SH-SY5Y (cell line): ENCODE data around the gene ANKS6.

Source experiments
- GATA2 ChIP-seq: IDR thresholded peaks from 2 replicates; pipeline ENCODE4 v1.6.1; 2011; ENCODE audit warnings: mild to moderate bottlenecking, low read depth, low read length
- GATA3 ChIP-seq: IDR thresholded peaks from 2 replicates; pipeline ENCODE4 v1.6.1; 2011; ENCODE audit warnings: low read depth, mild to moderate bottlenecking, low read length, moderate library complexity

The ANKS6 gene

DNA sequence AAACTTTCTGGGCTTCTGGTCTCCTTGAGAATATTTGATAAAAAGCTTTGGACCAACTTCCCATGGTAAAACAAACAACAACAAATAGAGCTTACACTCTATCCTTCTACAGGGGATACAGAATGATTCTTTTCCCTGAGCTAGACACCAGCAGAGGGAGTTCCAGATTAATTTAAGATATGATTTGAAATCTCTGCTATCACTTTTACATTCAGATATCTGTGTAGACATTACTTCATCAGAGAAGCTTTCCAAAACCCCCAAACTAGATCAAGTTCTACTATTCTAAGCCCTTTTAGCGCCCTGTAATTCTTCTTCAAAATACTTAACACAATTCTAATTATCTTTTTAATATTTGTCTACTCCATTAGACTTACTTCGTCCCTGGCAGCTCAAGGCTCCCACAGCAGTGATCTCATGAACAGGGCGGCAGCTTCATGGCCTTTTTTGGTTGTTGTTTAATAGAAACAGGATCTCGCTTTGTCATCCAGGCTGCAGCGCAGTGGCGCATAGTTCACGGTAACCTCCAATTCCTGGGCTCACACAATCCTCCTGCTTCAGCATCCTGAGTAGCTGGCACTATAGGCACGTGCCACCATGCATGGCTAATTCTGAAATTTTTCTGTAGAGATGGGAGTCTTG lies 10.2 kb upstream of the ANKS6 start:
- TF ChIP-seq GATA2 (no peak), GATA3 (no peak)

DNA sequence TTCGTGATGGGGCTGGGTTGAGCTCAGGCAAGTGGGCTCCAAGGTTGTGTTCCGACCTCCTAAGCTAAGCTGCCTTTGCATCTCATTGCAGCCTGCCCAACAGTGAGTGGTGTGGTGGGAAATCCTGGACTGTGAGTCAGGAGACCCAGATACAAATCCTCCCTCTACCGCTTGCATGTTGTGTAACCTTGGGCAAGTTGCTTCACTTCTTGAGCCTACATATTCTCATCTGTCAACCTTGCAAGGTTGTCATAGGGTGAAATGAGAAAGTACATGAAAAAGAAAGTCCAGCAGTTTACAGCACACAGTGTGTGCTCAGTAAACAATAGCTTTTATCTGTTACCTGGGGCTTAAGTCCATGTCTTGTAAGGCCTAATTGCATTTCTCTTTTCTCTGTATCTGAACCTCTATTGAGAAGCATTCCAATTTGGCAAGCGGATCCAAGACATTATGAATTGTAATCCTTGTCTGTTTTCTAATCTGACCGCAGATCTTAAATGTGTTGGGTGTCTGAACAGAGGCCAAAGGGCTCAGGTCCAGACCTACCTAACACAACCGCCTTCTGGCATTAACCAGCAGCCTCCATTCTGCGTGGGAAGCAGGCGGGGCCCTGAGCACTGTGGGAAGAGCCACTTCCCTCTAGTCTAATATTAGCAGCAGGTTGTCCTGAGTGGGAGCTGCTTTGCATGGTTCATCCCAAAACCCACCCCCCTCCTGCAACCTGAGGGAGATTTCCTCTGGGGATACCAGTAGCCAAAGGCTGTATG lies 9.3 kb upstream of the ANKS6 start:
- TF ChIP-seq GATA2: peak; percentile 12; the same call in 1 of the 2 replicates
- no peak for TF ChIP-seq GATA3

DNA sequence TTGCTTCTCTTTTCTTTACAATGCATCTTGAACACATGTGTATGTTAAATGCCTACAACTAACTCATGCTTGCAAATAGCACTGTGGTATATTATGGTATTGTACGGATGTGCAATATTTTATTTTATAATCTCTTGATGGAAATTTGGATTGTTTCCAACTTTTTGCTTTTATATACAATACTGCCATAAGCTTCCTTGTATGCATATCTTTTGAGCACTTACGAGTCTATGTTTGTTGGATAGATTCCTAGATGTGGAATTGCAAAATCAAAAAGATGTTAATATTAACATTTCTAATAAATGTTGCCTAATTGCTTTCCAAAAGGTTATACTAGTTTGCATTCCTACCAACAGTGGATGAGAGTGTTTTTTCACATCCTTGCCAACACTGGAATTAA lies 7.7 kb upstream of the ANKS6 start:
- TF ChIP-seq GATA3: no peak
- TF ChIP-seq GATA2: no peak

DNA sequence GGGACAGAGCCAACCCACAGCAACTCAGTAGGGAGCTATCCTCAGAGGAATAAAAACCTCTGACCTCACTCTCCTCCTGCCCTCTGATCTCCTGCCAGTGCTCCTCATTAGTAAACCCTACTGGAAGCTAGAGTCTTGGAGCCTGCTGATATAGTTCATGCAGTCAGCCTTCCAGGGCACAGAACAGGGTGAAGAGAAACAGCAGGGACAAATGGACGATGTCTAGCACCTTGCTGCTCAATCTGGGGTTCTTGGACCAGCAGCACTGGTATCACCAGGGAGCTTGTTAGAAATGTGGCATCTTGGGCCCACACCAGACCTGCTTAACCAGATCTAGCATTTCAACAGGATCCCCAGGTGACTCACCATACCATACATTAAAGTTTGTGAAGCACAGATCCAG lies 5.6 kb upstream of the ANKS6 start:
- TF ChIP-seq GATA3 (no peak), GATA2 (no peak)

DNA sequence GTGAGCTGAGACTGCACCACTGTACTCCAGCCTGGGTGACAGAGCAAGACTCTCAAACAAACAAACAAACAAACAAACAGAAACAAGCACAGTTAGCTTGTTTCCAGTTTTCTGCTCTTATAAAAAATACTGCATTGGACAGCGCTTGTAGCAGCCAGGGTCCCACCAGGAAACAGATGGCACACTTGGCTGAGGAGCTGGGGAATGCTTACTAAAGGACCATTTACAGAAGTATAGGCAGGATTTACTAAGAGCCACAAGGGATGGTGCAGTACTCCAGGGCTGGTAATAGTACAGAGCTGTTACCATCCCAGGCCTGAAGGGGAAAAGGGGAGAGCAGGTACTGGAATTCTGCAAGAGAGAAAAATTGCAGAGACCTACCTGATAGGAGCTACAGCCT lies 5.2 kb upstream of the ANKS6 start:
- no peak for TF ChIP-seq GATA2
- no peak for TF ChIP-seq GATA3

DNA sequence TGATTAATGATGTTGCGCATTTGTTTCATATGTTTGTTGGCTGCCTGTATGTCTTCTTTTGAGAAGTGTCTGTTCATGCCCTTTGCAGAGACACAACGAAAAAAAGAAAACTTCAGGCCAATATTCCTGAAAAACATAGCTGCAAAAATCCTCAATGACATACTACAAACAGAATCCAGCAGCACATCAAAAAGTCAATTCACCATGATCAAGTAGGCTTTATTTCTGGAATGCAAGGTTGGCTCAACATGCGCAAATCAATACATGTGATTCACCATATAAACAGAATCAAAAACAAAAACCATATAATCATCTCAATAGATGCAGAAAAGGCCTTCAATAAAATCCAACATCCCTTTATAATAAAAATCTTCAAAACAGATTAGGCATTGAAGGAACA lies 1.9 kb upstream of the ANKS6 start:
- no peak for TF ChIP-seq GATA3
- no peak for TF ChIP-seq GATA2

DNA sequence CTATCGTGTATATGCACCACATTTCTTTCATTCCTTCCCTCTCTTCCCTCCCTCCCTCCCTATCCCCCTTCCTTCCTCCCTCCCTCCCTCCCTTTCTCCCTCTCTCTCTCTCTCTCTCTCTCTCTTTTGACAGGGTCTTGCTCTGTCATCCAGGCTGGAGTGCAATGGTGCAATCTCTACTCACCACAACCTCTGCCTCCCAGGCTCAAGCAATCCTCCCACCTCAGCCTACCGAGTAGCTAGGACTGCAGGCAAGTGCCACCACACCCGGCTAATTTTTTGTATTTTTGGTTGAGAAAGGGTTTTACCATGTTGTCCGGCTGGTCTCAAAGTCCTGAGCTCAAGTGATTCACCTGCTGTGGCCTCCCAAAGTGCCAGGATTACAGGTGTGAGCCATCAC lies 1.1 kb upstream of the ANKS6 start:
- no peak for TF ChIP-seq GATA2
- no peak for TF ChIP-seq GATA3

DNA sequence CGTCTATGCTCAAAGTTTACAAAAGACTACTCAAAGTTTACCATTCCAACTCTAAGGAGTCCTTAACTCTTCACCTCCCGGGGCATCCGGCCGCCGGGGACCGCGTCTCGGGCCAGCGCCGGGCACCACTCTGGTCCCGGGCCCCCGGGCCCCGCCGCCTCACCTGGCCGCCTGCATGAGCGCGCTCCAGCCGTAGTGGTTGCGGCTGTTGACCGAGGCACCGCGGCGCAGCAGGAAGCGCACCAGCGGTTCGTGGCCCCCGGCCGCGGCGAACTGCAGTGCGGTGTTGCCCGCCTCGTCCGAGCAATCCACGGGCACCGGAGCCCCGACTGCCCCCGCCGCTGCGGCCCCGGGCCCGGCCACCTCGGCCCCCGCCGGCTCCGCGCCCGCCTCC lies 388 bp downstream of the ANKS6 start:
- TF ChIP-seq GATA3 (no peak), GATA2 (no peak)

DNA sequence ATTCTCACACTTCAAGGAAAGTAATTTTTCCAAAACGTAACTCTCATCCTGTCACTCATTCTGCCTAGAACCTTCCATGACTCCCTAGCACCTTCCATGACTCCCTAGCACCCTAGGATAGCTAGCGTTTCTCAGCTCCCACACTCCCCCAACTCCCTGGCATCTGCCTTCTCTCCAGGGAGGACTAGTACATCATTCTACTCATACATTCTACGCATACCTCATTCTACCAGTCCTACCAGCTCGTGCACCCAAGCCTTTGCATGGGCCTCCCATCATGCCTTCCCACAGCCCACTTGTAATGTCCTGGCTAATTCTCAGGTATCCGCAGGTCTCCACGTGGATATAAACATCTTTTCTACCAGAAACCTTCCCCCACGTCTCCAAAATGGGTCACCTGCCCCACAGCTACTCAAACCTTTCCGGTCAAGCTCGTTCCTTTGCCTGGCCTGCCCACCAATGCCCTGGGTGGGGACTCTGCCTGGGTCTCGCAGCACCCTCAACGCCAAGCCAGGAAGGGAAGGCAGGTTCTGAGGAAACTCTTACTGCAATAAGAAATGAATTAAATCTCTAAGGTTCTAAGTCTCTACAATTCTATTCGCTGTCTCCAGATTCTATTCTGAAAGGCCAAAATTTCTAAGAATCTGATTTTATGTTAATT lies 930 bp downstream of the ANKS6 start:
- TF ChIP-seq GATA3 (no peak), GATA2 (no peak)

DNA sequence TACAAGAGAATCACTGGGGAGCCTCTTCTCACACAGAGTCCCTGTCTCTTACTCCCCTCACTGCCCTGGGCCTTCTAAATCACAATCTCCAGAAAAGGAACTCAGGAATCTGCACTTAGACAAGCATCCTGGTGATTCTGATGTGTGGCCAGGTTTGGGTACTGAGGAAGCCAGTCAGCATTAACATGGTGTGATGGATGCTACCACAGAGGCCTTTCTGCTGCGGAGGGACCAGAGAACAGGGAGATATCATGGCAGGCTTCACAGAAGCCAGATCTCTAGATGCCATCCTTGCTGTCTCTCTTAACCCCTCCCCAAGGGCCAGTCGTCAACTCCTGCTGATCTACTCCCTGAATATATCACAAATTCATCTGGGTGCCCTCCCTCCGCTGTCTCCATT lies 1.6 kb downstream of the ANKS6 start:
- no peak for TF ChIP-seq GATA2
- no peak for TF ChIP-seq GATA3

DNA sequence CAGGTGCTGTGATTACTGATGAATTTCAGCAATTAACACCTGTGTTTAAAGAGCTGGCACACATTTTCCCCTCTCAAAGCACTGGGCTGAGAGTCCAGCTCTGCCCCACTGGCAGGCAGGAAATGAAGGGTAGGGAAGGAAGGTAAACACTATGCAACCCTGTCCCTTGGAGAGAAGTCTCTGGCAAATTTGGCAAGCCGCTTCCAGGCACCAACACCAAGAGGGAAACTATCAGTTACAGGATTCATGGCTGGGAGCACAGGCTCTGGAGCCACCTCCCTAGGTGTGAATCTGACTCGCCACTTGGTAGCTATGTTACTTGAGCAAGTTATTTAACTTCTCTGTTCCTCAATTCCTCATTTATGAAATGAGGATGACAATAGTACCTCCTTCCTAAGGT lies 3.3 kb downstream of the ANKS6 start:
- TF ChIP-seq GATA3: no peak
- no peak for TF ChIP-seq GATA2

DNA sequence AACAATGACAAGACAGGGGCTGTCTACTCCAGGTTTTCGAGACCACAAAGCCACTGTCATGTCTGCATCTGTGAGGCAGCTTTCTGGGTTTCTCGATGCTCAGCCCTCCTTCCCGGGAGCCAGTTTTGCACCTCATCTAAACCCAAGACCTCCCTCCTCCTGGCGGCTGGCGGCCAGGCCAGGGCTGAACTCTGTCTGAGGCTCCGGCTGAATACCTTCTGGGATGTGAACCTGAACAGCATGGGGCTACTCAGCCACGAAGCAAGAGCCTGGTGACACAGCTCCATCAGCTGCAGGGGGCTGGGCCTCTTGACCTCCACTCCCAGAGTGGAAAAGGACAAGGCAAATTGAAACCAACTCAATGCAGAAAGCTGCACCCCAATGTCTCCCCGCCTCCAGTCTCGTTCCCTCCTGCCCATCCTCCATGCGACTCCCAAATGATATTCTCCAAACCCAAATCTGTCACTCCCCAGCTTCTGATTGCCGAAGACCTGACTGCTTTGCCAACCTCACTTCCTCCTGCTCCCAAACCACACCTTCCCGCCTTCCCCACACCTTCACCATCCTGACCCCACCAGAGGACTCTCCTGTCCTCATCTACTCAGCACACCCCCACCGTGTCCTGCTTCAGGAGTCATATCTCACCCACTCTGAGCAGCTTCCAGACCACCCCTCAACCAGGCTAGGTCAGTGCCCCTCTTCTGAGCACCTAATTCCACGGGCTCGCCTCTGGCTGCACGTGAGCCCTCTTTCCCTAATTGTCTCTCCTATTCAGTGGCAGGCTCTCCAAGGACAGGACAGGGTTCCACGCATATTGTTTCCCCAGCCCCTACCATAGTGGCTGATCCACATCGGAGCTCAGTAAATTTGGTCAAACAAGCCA lies 4.5 kb downstream of the ANKS6 start:
- no peak for TF ChIP-seq GATA2
- no peak for TF ChIP-seq GATA3

DNA sequence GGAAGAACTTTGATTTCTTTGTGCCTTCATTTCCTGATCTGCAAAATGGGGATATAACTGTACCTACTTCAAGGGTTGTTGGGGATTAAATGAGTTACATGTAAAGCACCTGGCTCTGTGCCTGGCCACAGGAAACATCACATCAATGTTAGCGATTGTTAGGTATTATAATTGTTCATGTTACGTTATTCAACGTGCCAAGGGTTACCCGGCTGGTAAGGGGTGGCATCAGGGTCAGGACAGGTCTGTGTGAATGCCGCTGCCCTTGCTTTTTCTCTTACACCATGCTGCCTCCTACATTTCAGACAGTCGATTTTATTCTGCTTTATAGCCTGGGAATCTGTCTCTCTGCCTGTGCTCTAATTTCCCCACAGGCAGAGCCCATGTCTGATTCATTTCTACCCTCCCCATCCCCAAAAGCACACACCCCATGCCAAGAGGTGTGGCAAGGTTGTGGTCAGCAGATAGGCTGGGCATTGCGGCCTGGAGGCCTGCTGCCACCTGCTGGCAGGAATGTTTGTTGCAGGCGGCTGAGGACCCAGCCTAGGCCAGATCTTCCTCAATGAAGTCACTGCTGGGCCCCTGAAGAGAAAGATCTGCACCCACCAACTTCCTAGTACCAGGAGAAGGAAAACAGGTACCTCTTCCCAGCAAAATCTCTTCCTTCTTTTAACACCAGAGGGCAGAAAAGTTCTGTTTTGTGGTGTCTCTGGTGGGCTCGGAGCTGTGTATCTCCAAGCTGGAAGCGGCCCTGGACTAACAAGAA lies 5.3 kb downstream of the ANKS6 start:
- no peak for TF ChIP-seq GATA3
- TF ChIP-seq GATA2: no peak

DNA sequence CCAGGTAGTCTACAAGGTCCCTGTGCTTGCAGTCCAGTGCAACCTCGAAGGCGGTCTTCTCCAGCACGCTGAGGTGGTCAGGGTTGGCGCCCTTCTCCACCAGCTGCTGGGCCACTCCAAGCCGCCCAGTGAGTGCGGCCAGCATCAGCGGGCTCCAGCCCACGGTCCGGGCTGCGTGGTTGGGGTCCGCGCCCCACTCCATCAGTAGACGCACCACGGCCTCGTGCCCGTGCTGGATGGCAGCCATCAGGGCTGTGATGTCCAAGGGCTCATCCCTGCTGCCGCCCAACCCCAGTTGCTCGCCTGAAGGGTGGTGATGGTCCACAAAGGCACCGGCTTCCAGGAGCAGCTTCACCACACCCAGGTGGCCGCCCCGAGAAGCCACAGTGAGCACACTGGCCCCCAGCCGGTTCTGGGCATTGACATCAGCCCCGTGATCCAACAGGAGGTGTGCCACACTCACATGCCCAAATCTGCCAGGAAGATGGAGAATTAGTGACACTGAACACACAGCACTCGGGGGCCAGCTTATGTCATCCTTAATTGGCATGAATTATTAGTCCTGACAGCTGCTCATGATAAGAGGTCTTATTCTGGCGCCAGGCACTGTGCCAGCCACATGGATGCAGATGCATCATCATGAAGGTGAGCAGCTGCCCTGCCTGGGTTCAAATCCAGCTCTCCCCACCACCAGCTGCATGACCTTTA lies 6.1 kb downstream of the ANKS6 start:
- TF ChIP-seq GATA2 (0 out of 2 replicates have a peak, but pooled peaks have one; percentile 46), GATA3 (no peak)
